Fibroblast of skin of scalp (primary cell): ENCODE data around the gene IAH1.
A peak's percentile ranks its signal among the peaks of the same experiment; 100 is the strongest.

ENCODE experiments used
- DNase-seq: peaks from one replicate; pipeline ENCODE4 v3.0.0-alpha.2; 2013

IAH1 gene

GRCh38 chr2:9532421-9532820 lies 58.1 kb downstream of the IAH1 start:
- no peak for DNase-seq

- DNase-seq: no peak
These were observed 59.3 kb downstream of the IAH1 start for GRCh38 chr2:9533663-9534062.

GRCh38 chr2:9535177-9535576 lies 60.8 kb downstream of the IAH1 start:
- DNase-seq: no peak

GRCh38 chr2:9536504-9536903 lies 62.2 kb downstream of the IAH1 start:
- DNase-seq: no peak

GRCh38 chr2:9538000-9538507 lies 63.7 kb downstream of the IAH1 start:
- DNase-seq: peak; percentile 51
